22Rv1 (cell line): ENCODE measurements around the gene GDF7.

Source experiments
- H3K27ac ChIP-seq: fragments of 450-650 bp; 2 replicates; pipeline ENCODE4 v1.5.1; 2017
- CTCF ChIP-seq: fragments of 450-650 bp; IDR thresholded peaks from 2 replicates; pipeline ENCODE4 v1.5.1; 2017; ENCODE audit warnings: mild to moderate bottlenecking
- ZFX ChIP-seq: fragments of 450-650 bp; IDR thresholded peaks from 2 replicates; pipeline ENCODE4 v1.6.1; 2017; ENCODE audit warnings: antibody characterized with exemption, borderline replicate concordance

The GDF7 gene

GRCh38 chr2:20635113-20635510 lies 31.8 kb upstream of the GDF7 start:
- H3K27ac ChIP-seq, result no peak overlapping the region
- no peak for TF ChIP-seq CTCF
- no peak for TF ChIP-seq ZFX

GRCh38 chr2:20635675-20636584 lies 31.0 kb upstream of the GDF7 start:
- TF ChIP-seq CTCF (peak; percentile 90), ZFX (no peak)
- H3K27ac ChIP-seq, result no peak overlapping the region

- TF ChIP-seq ZFX (no peak), CTCF (no peak)
- no peak overlapping the region for H3K27ac ChIP-seq
These were observed 29.8 kb upstream of the GDF7 start for GRCh38 chr2:20637147-20637546.

GRCh38 chr2:20638014-20638413 lies 28.9 kb upstream of the GDF7 start:
- TF ChIP-seq ZFX (no peak), CTCF (no peak)
- no peak overlapping the region for H3K27ac ChIP-seq

GRCh38 chr2:20638646-20639430 lies 28.1 kb upstream of the GDF7 start:
- H3K27ac ChIP-seq, result no peak overlapping the region
- no peak for TF ChIP-seq ZFX
- TF ChIP-seq CTCF, result no peak

- no peak for TF ChIP-seq CTCF
- TF ChIP-seq ZFX, result no peak
- H3K27ac ChIP-seq, result no peak overlapping the region
These were observed 26.4 kb upstream of the GDF7 start for GRCh38 chr2:20640411-20641122.
